Neural progenitor cell (in vitro differentiated cells): ENCODE measurements around the gene NFIA. TPM values are rescaled to one million over a fixed set of nuclear protein-coding genes. Genes with fewer than 3 reads are reported as not detected.
A peak's percentile ranks its signal among the peaks of the same experiment; 100 is the strongest.

Experiments
- DNase-seq: peaks from one replicate; pipeline ENCODE4 v3.0.0-alpha.2; 2016; ENCODE audit warnings: low spot score
- H2AFZ ChIP-seq: fragments of 200-600 bp; sonication (generic); replicated peaks from 2 replicates; pipeline ENCODE4 v1.6.1; 2016; ENCODE audit warnings: antibody characterized with exemption
- H3F3A ChIP-seq: fragments of 200-600 bp; sonication (generic); 2 replicates; pipeline ENCODE4 v1.6.1; 2016; ENCODE audit warnings: antibody characterized with exemption, low read depth
- H3K27ac ChIP-seq: fragments of 200-600 bp; sonication (generic); 2 replicates; pipeline ENCODE4 v1.5.1; 2016; ENCODE audit warnings: mild to moderate bottlenecking
- H3K27me3 ChIP-seq: fragments of 200-600 bp; sonication (generic); 2 replicates; pipeline ENCODE4 v1.6.1; 2016; ENCODE audit warnings: mild to moderate bottlenecking, moderate library complexity
- H3K36me3 ChIP-seq: fragments of 200-600 bp; sonication (generic); 2 replicates; pipeline ENCODE4 v1.5.1; 2016
- H3K4me1 ChIP-seq: fragments of 200-600 bp; sonication (generic); 2 replicates; pipeline ENCODE4 v1.6.1; 2016; ENCODE audit warnings: mixed run types
- H3K4me2 ChIP-seq: fragments of 200-600 bp; sonication (generic); 2 replicates; pipeline ENCODE4 v1.6.1; 2016
- H3K4me3 ChIP-seq: fragments of 200-600 bp; sonication (generic); 2 replicates; pipeline ENCODE4 v1.5.1; 2016
- H3K79me2 ChIP-seq: fragments of 200-600 bp; sonication (generic); 2 replicates; pipeline ENCODE4 v1.6.1; 2016; ENCODE audit warnings: low read depth
- H3K9ac ChIP-seq: fragments of 200-600 bp; sonication (generic); 2 replicates; pipeline ENCODE4 v1.6.1; 2016
- H3K9me3 ChIP-seq: fragments of 200-600 bp; sonication (generic); 2 replicates; pipeline ENCODE4 v1.5.1; 2016; ENCODE audit warnings: low read depth
- H4K20me1 ChIP-seq: fragments of 200-600 bp; sonication (generic); 2 replicates; pipeline ENCODE4 v1.6.1; 2016; ENCODE audit warnings: low read depth
- H3K27ac Mint-ChIP-seq: 3 replicates; pipeline ENCODE4 v1.8.0; 2021; ENCODE audit warnings: mixed read lengths
- H3K27me3 Mint-ChIP-seq: 2 replicates; pipeline ENCODE4 v1.8.0; 2022; ENCODE audit warnings: low read depth, mild to moderate bottlenecking, inconsistent platforms, moderate library complexity, mixed read lengths; ENCODE audit not compliant: insufficient read depth
- H3K36me3 Mint-ChIP-seq: 3 replicates; pipeline ENCODE4 v1.8.0; 2021; ENCODE audit warnings: mixed read lengths
- H3K4me1 Mint-ChIP-seq: 3 replicates; pipeline ENCODE4 v1.8.0; 2021; ENCODE audit warnings: mixed read lengths
- H3K4me3 Mint-ChIP-seq: 3 replicates; pipeline ENCODE4 v1.8.0; 2021; ENCODE audit warnings: mild to moderate bottlenecking, moderate library complexity, mixed read lengths
- H3K9me3 Mint-ChIP-seq: 3 replicates; pipeline ENCODE4 v1.8.0; 2020; ENCODE audit warnings: mixed read lengths
- EZH2 ChIP-seq: fragments of 200-600 bp; sonication (generic); IDR thresholded peaks from 2 replicates; pipeline ENCODE4 v1.6.1; 2017; ENCODE audit warnings: antibody characterized with exemption, mild to moderate bottlenecking, moderate library complexity
- EZH2phosphoT487 ChIP-seq: fragments of 200-600 bp; sonication (generic); IDR thresholded peaks from 2 replicates; pipeline ENCODE4 v1.6.1; 2017; ENCODE audit warnings: antibody characterized with exemption
- total RNA-seq: library from RNA; depleted of rRNA; stranded (reverse); fragments of >200 nt; gene quantifications from 2 replicates; pipeline ENCODE4 v1.2.3, GENCODE V29; 2015; ENCODE audit warnings: low replicate concordance
- TF ChIP-seq, protein P1 (sequence below): fragments of 200-600 bp; sonication (generic); IDR thresholded peaks from 2 replicates; pipeline ENCODE4 v1.5.1; 2017; ENCODE audit warnings: antibody characterized with exemption, mild to moderate bottlenecking

NFIA gene
- total RNA-seq, 1 donor from 2014 or later = 5.3 TPM

DNA sequence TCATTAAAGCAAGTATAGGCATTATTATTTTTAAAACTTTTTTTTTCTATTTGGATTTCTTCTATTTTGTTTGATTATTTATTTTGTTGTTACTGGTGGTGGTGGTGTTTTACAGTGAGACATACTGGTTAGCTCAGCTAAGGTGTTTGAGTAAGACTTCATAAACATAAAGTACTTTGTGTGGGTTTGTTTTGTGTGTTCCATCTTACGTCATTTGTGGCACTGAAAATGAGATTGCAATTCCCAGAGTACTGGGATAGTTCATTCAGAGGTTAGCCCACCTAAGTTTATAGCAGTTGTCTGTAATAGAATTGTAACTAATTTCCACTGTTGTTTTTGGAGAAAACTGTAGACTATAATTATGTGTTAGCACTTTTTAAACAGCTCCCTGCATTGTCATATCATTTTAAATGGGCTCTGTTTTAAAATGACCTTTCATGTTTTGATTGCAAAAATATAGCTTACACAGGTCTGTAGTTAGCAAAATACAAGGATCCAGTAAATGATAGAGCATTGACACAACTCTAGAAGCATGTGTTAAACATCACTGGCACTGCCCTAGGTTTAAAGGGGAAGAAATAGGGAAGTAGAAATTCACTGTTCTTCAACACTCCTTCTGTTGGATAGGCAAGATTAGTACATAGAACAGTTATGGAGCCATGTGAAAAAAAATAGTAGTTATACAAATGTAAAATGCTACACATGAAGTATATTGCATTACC is 171.7 kb downstream of the NFIA start:
- H3K9ac ChIP-seq = no peak overlapping the region
- Mint-ChIP-seq H3K4me3 (no peak overlapping the region), H3K27me3 (no peaks in the 10 kb centered on the region), H3K9me3 (no peaks in the 10 kb centered on the region), H3K36me3 (no peaks in the 10 kb centered on the region), H3K4me1 (peaks cover 19% of the 10 kb centered on the region), H3K27ac (no peak overlapping the region)
- H3K27me3 ChIP-seq = no peaks in the 10 kb centered on the region
- no peaks in the 10 kb centered on the region for H3F3A ChIP-seq
- no peaks in the 10 kb centered on the region for H3K9me3 ChIP-seq
- no peaks in the 10 kb centered on the region for H4K20me1 ChIP-seq
- H3K4me3 ChIP-seq = no peak overlapping the region
- H3K4me2 ChIP-seq = no peak overlapping the region
- no peaks in the 10 kb centered on the region for H3K36me3 ChIP-seq
- H2AFZ ChIP-seq = no peak overlapping the region
- no peaks in the 10 kb centered on the region for H3K79me2 ChIP-seq
- TF ChIP-seq EZH2phosphoT487 = no peak
- TF ChIP-seq, protein P1, sequence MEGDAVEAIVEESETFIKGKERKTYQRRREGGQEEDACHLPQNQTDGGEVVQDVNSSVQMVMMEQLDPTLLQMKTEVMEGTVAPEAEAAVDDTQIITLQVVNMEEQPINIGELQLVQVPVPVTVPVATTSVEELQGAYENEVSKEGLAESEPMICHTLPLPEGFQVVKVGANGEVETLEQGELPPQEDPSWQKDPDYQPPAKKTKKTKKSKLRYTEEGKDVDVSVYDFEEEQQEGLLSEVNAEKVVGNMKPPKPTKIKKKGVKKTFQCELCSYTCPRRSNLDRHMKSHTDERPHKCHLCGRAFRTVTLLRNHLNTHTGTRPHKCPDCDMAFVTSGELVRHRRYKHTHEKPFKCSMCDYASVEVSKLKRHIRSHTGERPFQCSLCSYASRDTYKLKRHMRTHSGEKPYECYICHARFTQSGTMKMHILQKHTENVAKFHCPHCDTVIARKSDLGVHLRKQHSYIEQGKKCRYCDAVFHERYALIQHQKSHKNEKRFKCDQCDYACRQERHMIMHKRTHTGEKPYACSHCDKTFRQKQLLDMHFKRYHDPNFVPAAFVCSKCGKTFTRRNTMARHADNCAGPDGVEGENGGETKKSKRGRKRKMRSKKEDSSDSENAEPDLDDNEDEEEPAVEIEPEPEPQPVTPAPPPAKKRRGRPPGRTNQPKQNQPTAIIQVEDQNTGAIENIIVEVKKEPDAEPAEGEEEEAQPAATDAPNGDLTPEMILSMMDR = no peak
- no peak for TF ChIP-seq EZH2
- no peak overlapping the region for H3K27ac ChIP-seq
- peaks cover 28% of the 10 kb centered on the region for H3K4me1 ChIP-seq
- DNase-seq = no peak

DNA sequence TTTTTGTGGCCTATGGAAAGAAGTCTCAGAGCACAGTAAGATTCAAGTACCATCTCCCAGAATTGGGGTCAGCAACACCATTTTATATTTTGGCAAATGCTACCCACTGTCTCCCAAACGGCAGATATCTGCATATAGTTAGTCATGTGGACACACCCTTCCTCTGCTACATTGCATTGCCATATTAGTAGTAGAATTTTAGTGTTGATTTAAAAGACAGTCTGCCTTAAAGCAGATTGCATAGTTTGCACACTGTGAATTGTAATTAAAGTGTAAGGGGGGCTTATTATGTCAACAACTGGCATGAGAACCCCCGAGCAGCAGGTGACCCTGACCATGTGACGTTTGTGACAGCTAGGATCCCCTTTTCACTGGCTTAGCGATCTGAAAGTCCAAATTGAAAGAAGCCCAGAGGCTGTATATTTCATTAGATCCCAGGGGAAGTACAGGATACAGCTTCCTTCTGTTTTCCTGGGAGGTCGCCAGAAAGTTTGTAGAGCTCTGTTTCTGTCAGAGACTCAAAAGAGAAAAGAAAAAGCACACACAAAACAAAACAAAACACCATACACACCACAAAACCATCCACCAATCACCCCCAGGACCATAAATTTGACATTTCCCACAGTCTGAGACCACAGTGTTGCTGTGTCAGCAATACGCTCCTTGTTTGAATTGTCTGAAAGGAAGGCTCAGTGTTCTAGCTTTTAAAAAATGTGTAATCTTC is 172.4 kb downstream of the NFIA start:
- H3K9ac ChIP-seq = no peak overlapping the region
- peaks cover 4% of the 10 kb centered on the region for H3F3A ChIP-seq
- H3K79me2 ChIP-seq = no peaks in the 10 kb centered on the region
- no peak for DNase-seq
- no peaks in the 10 kb centered on the region for H4K20me1 ChIP-seq
- Mint-ChIP-seq H3K36me3 (no peaks in the 10 kb centered on the region), H3K27me3 (peaks cover 2% of the 10 kb centered on the region), H3K27ac (peak overlapping the region; percentile 15), H3K4me1 (peaks cover 19% of the 10 kb centered on the region), H3K4me3 (no peak overlapping the region), H3K9me3 (no peaks in the 10 kb centered on the region)
- peaks cover 25% of the 10 kb centered on the region for H3K4me1 ChIP-seq
- H2AFZ ChIP-seq = peak overlapping the region; percentile 70
- H3K4me2 ChIP-seq = no peak overlapping the region
- no peaks in the 10 kb centered on the region for H3K9me3 ChIP-seq
- H3K36me3 ChIP-seq = no peaks in the 10 kb centered on the region
- TF ChIP-seq EZH2phosphoT487 = no peak
- TF ChIP-seq EZH2 = no peak
- TF ChIP-seq, protein P1 = no peak
- no peaks in the 10 kb centered on the region for H3K27me3 ChIP-seq
- H3K4me3 ChIP-seq = no peak overlapping the region
- no peak overlapping the region for H3K27ac ChIP-seq

DNA sequence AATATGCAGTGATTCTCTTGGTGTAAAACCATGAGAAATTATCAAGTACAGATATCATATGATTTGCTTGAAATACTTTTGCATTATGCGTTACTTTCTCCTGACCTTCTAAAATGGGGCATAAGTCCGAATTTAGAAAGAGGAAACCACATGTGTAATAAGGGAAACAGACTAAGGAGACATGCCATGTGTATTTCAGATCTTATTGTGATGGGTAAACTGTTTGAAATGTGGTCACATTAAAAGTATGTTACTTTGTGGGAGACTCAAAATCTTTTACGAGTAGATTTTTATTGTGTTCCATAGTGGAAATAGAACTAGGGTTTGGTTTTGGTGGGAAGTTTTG is 173.0 kb downstream of the NFIA start:
- no peak overlapping the region for H3K4me2 ChIP-seq
- H3K4me3 ChIP-seq = no peak overlapping the region
- H4K20me1 ChIP-seq = no peaks in the 10 kb centered on the region
- no peaks in the 10 kb centered on the region for H3K9me3 ChIP-seq
- H3K4me3 Mint-ChIP-seq = no peak overlapping the region
- H2AFZ ChIP-seq = peak overlapping the region; percentile 70
- no peak for DNase-seq
- no peaks in the 10 kb centered on the region for H3K27me3 ChIP-seq
- H3K4me1 Mint-ChIP-seq = peaks cover 19% of the 10 kb centered on the region
- TF ChIP-seq EZH2phosphoT487 (no peak), EZH2 (no peak)
- TF ChIP-seq, protein P1 = no peak
- H3K27ac Mint-ChIP-seq = no peak overlapping the region
- H3K9me3 Mint-ChIP-seq = no peaks in the 10 kb centered on the region
- H3K27ac ChIP-seq = no peak overlapping the region
- peaks cover 8% of the 10 kb centered on the region for H3F3A ChIP-seq
- no peaks in the 10 kb centered on the region for H3K36me3 Mint-ChIP-seq
- H3K27me3 Mint-ChIP-seq = peaks cover 2% of the 10 kb centered on the region
- H3K36me3 ChIP-seq = no peaks in the 10 kb centered on the region
- H3K4me1 ChIP-seq = peaks cover 21% of the 10 kb centered on the region
- no peak overlapping the region for H3K9ac ChIP-seq
- H3K79me2 ChIP-seq = no peaks in the 10 kb centered on the region
